ENCODE data around the gene PDE3A. TPM values are rescaled to one million over a fixed set of nuclear protein-coding genes. Genes with fewer than 3 reads are reported as not detected.

The PDE3A gene
- total and polyA plus RNA-seq, 5 experiments from 2014 or later = not detected

GRCh38 chr12:20476551-20476950 lies 108.2 kb downstream of the PDE3A start:
- ATAC-seq (no peak), DNase-seq (no peak)
- Mint-ChIP-seq H3K27ac (no peak overlapping the region), H3K4me1 (no peaks in the 10 kb centered on the region), H3K9me3 (no peaks in the 10 kb centered on the region), H3K4me3 (no peak overlapping the region), H3K36me3 (no peaks in the 10 kb centered on the region), H3K27me3 (peaks cover 0 to 5% (median 0%) of the 10 kb centered on the region in 5 donors)
- POLR2A ChIA-PET = no interaction called here

GRCh38 chr12:20477255-20477654 lies 108.9 kb downstream of the PDE3A start:
- Mint-ChIP-seq H3K9me3 (no peaks in the 10 kb centered on the region), H3K27ac (no peak overlapping the region), H3K4me1 (no peaks in the 10 kb centered on the region), H3K36me3 (no peaks in the 10 kb centered on the region), H3K27me3 (peaks cover 0 to 5% (median 0%) of the 10 kb centered on the region in 5 donors), H3K4me3 (no peak overlapping the region)
- POLR2A ChIA-PET = no interaction called here
- no peak for DNase-seq
- ATAC-seq = no peak

- no peak for ATAC-seq
- POLR2A ChIA-PET = no interaction called here
- Mint-ChIP-seq H3K4me3 (no peak overlapping the region), H3K36me3 (no peaks in the 10 kb centered on the region), H3K27me3 (peaks cover 0 to 5% (median 0%) of the 10 kb centered on the region in 5 donors), H3K4me1 (no peaks in the 10 kb centered on the region), H3K27ac (no peak overlapping the region), H3K9me3 (no peaks in the 10 kb centered on the region)
- no peak for DNase-seq
These were observed 109.3 kb downstream of the PDE3A start for GRCh38 chr12:20477672-20478071.

GRCh38 chr12:20482491-20483054 lies 114.2 kb downstream of the PDE3A start:
- Mint-ChIP-seq H3K27ac (no peak overlapping the region), H3K4me3 (no peak overlapping the region), H3K27me3 (no peaks in the 10 kb centered on the region), H3K36me3 (no peaks in the 10 kb centered on the region), H3K4me1 (no peaks in the 10 kb centered on the region), H3K9me3 (no peaks in the 10 kb centered on the region)
- ATAC-seq (no peak), DNase-seq (no peak)
- POLR2A ChIA-PET = no interaction called here

GRCh38 chr12:20483776-20484175 lies 115.4 kb downstream of the PDE3A start:
- no peak overlapping the region for H3K4me3 Mint-ChIP-seq
- no peaks in the 10 kb centered on the region for H3K36me3 Mint-ChIP-seq
- DNase-seq = no peak
- no peaks in the 10 kb centered on the region for H3K4me1 Mint-ChIP-seq
- POLR2A ChIA-PET = no interaction called here
- H3K27ac Mint-ChIP-seq = no peak overlapping the region
- no peak for ATAC-seq
- H3K27me3 Mint-ChIP-seq = no peaks in the 10 kb centered on the region
- H3K9me3 Mint-ChIP-seq = peaks cover 0 to 5% (median 0%) of the 10 kb centered on the region in 9 donors

GRCh38 chr12:20486233-20486632 lies 117.9 kb downstream of the PDE3A start:
- Mint-ChIP-seq H3K4me3 (no peak overlapping the region), H3K36me3 (no peaks in the 10 kb centered on the region), H3K27ac (no peak overlapping the region), H3K4me1 (no peaks in the 10 kb centered on the region), H3K27me3 (no peaks in the 10 kb centered on the region), H3K9me3 (peaks cover 0 to 5% (median 0%) of the 10 kb centered on the region in 9 donors)
- POLR2A ChIA-PET = no interaction called here
- DNase-seq = no peak
- no peak for ATAC-seq

- Mint-ChIP-seq H3K9me3 (peaks cover 0 to 5% (median 0%) of the 10 kb centered on the region in 9 donors), H3K27ac (no peak overlapping the region), H3K4me1 (peaks cover 0 to 2% (median 0%) of the 10 kb centered on the region in 4 donors), H3K36me3 (no peaks in the 10 kb centered on the region), H3K27me3 (peaks cover 0 to 4% (median 0%) of the 10 kb centered on the region in 5 donors), H3K4me3 (no peak overlapping the region)
- no peak for DNase-seq
- no peak for ATAC-seq
- POLR2A ChIA-PET = no interaction called here
These were observed 119.2 kb downstream of the PDE3A start for GRCh38 chr12:20487519-20487918.

- Mint-ChIP-seq H3K9me3 (peaks cover 0 to 5% (median 0%) of the 10 kb centered on the region in 9 donors), H3K4me1 (peaks cover 0 to 2% (median 0%) of the 10 kb centered on the region in 4 donors), H3K4me3 (no peak overlapping the region), H3K27ac (no peak overlapping the region), H3K36me3 (no peaks in the 10 kb centered on the region), H3K27me3 (peaks cover 0 to 9% (median 0%) of the 10 kb centered on the region in 5 donors)
- DNase-seq (no peak), ATAC-seq (no peak)
- POLR2A ChIA-PET = no interaction called here
These were observed 121.3 kb downstream of the PDE3A start for GRCh38 chr12:20489645-20490044.

GRCh38 chr12:20490213-20490612 lies 121.9 kb downstream of the PDE3A start:
- H3K36me3 Mint-ChIP-seq = no peaks in the 10 kb centered on the region
- POLR2A ChIA-PET = no interaction called here
- no peak for DNase-seq
- no peak for ATAC-seq
- H3K27me3 Mint-ChIP-seq = peaks cover 0 to 9% (median 0%) of the 10 kb centered on the region in 5 donors
- H3K4me3 Mint-ChIP-seq = no peak overlapping the region
- peaks cover 0 to 5% (median 0%) of the 10 kb centered on the region in 9 donors for H3K9me3 Mint-ChIP-seq
- no peak overlapping the region for H3K27ac Mint-ChIP-seq
- peaks cover 0 to 2% (median 0%) of the 10 kb centered on the region in 4 donors for H3K4me1 Mint-ChIP-seq

- no peak for ATAC-seq
- POLR2A ChIA-PET = no interaction called here
- H3K4me1 Mint-ChIP-seq = peaks cover 0 to 2% (median 0%) of the 10 kb centered on the region in 4 donors
- H3K9me3 Mint-ChIP-seq = peaks cover 0 to 5% (median 0%) of the 10 kb centered on the region in 9 donors
- no peak overlapping the region for H3K27ac Mint-ChIP-seq
- H3K27me3 Mint-ChIP-seq = peaks cover 0 to 9% (median 0%) of the 10 kb centered on the region in 5 donors
- H3K4me3 Mint-ChIP-seq = no peak overlapping the region
- no peak for DNase-seq
- no peaks in the 10 kb centered on the region for H3K36me3 Mint-ChIP-seq
These were observed 123.0 kb downstream of the PDE3A start for GRCh38 chr12:20491290-20491689.

- Mint-ChIP-seq H3K4me1 (peaks cover 0 to 2% (median 0%) of the 10 kb centered on the region in 4 donors), H3K27ac (no peak overlapping the region), H3K36me3 (no peaks in the 10 kb centered on the region), H3K27me3 (peaks cover 0 to 9% (median 0%) of the 10 kb centered on the region in 5 donors), H3K4me3 (no peak overlapping the region), H3K9me3 (peaks cover 0 to 8% (median 0%) of the 10 kb centered on the region in 9 donors)
- DNase-seq = no peak
- no peak for ATAC-seq
- POLR2A ChIA-PET = no interaction called here
These were observed 124.0 kb downstream of the PDE3A start for GRCh38 chr12:20492251-20492760.

- no peak overlapping the region for H3K4me3 Mint-ChIP-seq
- ATAC-seq (no peak), DNase-seq (no peak)
- no peak overlapping the region for H3K27ac Mint-ChIP-seq
- H3K9me3 Mint-ChIP-seq = peaks cover 0 to 4% (median 0%) of the 10 kb centered on the region in 9 donors
- H3K4me1 Mint-ChIP-seq = peaks cover 0 to 2% (median 0%) of the 10 kb centered on the region in 4 donors
- POLR2A ChIA-PET = no interaction called here
- H3K27me3 Mint-ChIP-seq = peaks cover 0 to 9% (median 0%) of the 10 kb centered on the region in 5 donors
- no peaks in the 10 kb centered on the region for H3K36me3 Mint-ChIP-seq
These were observed 125.6 kb downstream of the PDE3A start for GRCh38 chr12:20493934-20494333.

GRCh38 chr12:20494851-20495250 lies 126.5 kb downstream of the PDE3A start:
- Mint-ChIP-seq H3K4me3 (no peak overlapping the region), H3K9me3 (peaks cover 0 to 4% (median 0%) of the 10 kb centered on the region in 9 donors), H3K36me3 (no peaks in the 10 kb centered on the region), H3K27ac (no peak overlapping the region), H3K4me1 (peaks cover 0 to 2% (median 0%) of the 10 kb centered on the region in 4 donors), H3K27me3 (peaks cover 0 to 9% (median 0%) of the 10 kb centered on the region in 5 donors)
- no peak for DNase-seq
- no peak for ATAC-seq
- POLR2A ChIA-PET = no interaction called here

GRCh38 chr12:20495997-20496396 lies 127.7 kb downstream of the PDE3A start:
- H3K4me1 Mint-ChIP-seq = peaks cover 0 to 2% (median 0%) of the 10 kb centered on the region in 4 donors
- POLR2A ChIA-PET = no interaction called here
- peak overlapping the region in 1 of 10 donors; percentile 5 for H3K27ac Mint-ChIP-seq
- no peak for ATAC-seq
- no peak for DNase-seq
- peaks cover 0 to 4% (median 0%) of the 10 kb centered on the region in 9 donors for H3K9me3 Mint-ChIP-seq
- no peaks in the 10 kb centered on the region for H3K36me3 Mint-ChIP-seq
- no peak overlapping the region for H3K4me3 Mint-ChIP-seq
- H3K27me3 Mint-ChIP-seq = peaks cover 0 to 9% (median 0%) of the 10 kb centered on the region in 5 donors

Data from naive thymus-derived CD8-positive, alpha-beta T cell (primary cell).